B cell (primary cell): ENCODE data around the gene DACH1. TPM values are rescaled to one million over a fixed set of nuclear protein-coding genes. Genes with fewer than 3 reads are reported as not detected.

Source experiments
- ATAC-seq: fragments of 200-7000 bp; cut with Tn5 transposase; one replicate; pipeline ENCODE4 v1.10.0; 2021; ENCODE audit warnings: low read depth, mild to moderate bottlenecking, moderate number of reproducible peaks, moderate library complexity
- CTCF ChIA-PET: fragments of 350-600 bp; sonication (Branson Sonifier 250); formaldehyde crosslinking; loops from one replicate; lab custom pipeline; 2021; ENCODE audit warnings: antibody characterized with exemption, inconsistent platforms; lab: Charles Lee
- POLR2A ChIA-PET: fragments of 350-600 bp; sonication (Branson Sonifier 250); formaldehyde crosslinking; loops from one replicate; lab custom pipeline; 2021; ENCODE audit warnings: antibody characterized with exemption; lab: Charles Lee
- DNase-seq: peaks from one replicate; pipeline ENCODE4 v3.0.0; 2013
- H2AFZ ChIP-seq: 2 replicates; pipeline ENCODE4 v1.6.1; 2012; ENCODE audit warnings: mild to moderate bottlenecking, low read depth, low read length; ENCODE audit not compliant: insufficient read depth, poor library complexity, severe bottlenecking
- H3K27ac ChIP-seq, 2 donors: 1 replicate in 1 of 2; 2 replicates in 1 of 2; pipeline ENCODE4 v1.5.1; 2012 to 2013; ENCODE audit warnings: low read length in 2 of 2, mild to moderate bottlenecking in 2 of 2, moderate library complexity in 1 of 2
- H3K27me3 ChIP-seq, 4 experiments: fragments of 200-600 bp in 1 of 4; sonication (generic) in 1 of 4; replicated peaks in 1 of 4; 1 replicate in 2 of 4; 2 replicates in 2 of 4; pipeline versions ENCODE4 v1.6.1 to v1.7.0; 2013 to 2016; ENCODE audit warnings: low read length in 3 of 4, mild to moderate bottlenecking in 2 of 4, mixed read lengths in 1 of 4, moderate library complexity in 1 of 4; ENCODE audit not compliant: insufficient read depth in 4 of 4, control insufficient read depth in 3 of 4; ENCODE audit errors: control extremely low read depth in 1 of 4
- H3K36me3 ChIP-seq, 2 experiments: replicated peaks in 1 of 2; 1 replicate in 1 of 2; 2 replicates in 1 of 2; pipeline versions ENCODE4 v1.6.1 to v1.7.1; 2013; ENCODE audit warnings: low read length in 1 of 2; ENCODE audit not compliant: insufficient read depth in 2 of 2, control insufficient read depth in 1 of 2; ENCODE audit errors: control extremely low read depth in 1 of 2, extremely low read depth in 1 of 2
- H3K4me1 ChIP-seq, 2 donors: fragments of 200-600 bp in 1 of 2; sonication (generic) in 1 of 2; 1 replicate in 1 of 2; 2 replicates in 1 of 2; pipeline versions ENCODE4 v1.5.1 to v1.6.1; 2013 to 2017; ENCODE audit warnings: low read length in 2 of 2; ENCODE audit not compliant: control insufficient read depth in 2 of 2, insufficient read depth in 2 of 2
- H3K4me2 ChIP-seq: replicated peaks from 2 replicates; pipeline ENCODE3; 2012; ENCODE audit warnings: mild to moderate bottlenecking, low read depth, low read length; ENCODE audit not compliant: poor library complexity, severe bottlenecking
- H3K4me3 ChIP-seq, 5 experiments: fragments of 200-600 bp in 1 of 5; sonication (generic) in 1 of 5; 1 replicate in 3 of 5; 2 replicates in 2 of 5; pipeline versions ENCODE4 v1.5.1 to v1.7.0; 2011 to 2016; ENCODE audit warnings: low read length in 4 of 5, mild to moderate bottlenecking in 4 of 5, low read depth in 2 of 5, control low read depth in 1 of 5, moderate library complexity in 1 of 5; ENCODE audit not compliant: insufficient read depth in 1 of 5; ENCODE audit errors: control extremely low read depth in 1 of 5, extremely low read depth in 1 of 5
- H3K79me2 ChIP-seq: fragments of 200-600 bp; sonication (generic); one replicate; pipeline ENCODE4 v1.6.0; 2016; ENCODE audit warnings: low read length; ENCODE audit not compliant: control insufficient read depth, insufficient read depth
- H3K9ac ChIP-seq: fragments of 200-600 bp; sonication (generic); 2 replicates; pipeline ENCODE4 v1.6.1; 2017; ENCODE audit warnings: mild to moderate bottlenecking, low read length, moderate library complexity
- H3K9me3 ChIP-seq, 3 donors: one replicate each; pipeline versions ENCODE4 v1.6.1 to v1.7.1; 2013; ENCODE audit warnings: low read length in 2 of 3; ENCODE audit not compliant: control insufficient read depth in 2 of 3, insufficient read depth in 1 of 3; ENCODE audit errors: control extremely low read depth in 1 of 3
- H4K20me1 ChIP-seq: 2 replicates; pipeline ENCODE4 v1.6.0; 2012; ENCODE audit warnings: mild to moderate bottlenecking, low read length; ENCODE audit not compliant: insufficient read depth, control insufficient read depth, poor library complexity, severe bottlenecking
- H3K27ac Mint-ChIP-seq: one replicate; pipeline ENCODE4 v1.8.0; 2021; ENCODE audit warnings: mixed read lengths
- H3K27me3 Mint-ChIP-seq: one replicate; pipeline ENCODE4 v1.8.0; 2021; ENCODE audit warnings: mixed read lengths
- H3K4me1 Mint-ChIP-seq: one replicate; pipeline ENCODE4 v1.8.0; 2021; ENCODE audit warnings: mixed read lengths
- H3K4me3 Mint-ChIP-seq: one replicate; pipeline ENCODE4 v1.8.0; 2021; ENCODE audit warnings: mixed read lengths
- H3K9me3 Mint-ChIP-seq: one replicate; pipeline ENCODE4 v1.8.0; 2022; ENCODE audit warnings: mixed read lengths; ENCODE audit not compliant: insufficient read depth
- CTCF ChIP-seq: fragments of 200-600 bp; IDR thresholded peaks from one replicate; pipeline ENCODE4 v1.8.0; 2022; ENCODE audit warnings: antibody characterized with exemption, mild to moderate bottlenecking
- EZH2 ChIP-seq: IDR thresholded peaks from 2 replicates; pipeline ENCODE4 v1.6.1; 2012; ENCODE audit warnings: borderline replicate concordance, low read depth, mild to moderate bottlenecking, moderate library complexity, low read length; ENCODE audit not compliant: insufficient read depth, poor library complexity, severe bottlenecking
- WGBS: methylation state at CpG from one replicate; pipeline ENCODE4 v1.1.5; 2013; ENCODE audit warnings: missing lambda C conversion rate; ENCODE audit not compliant: insufficient coverage; 5-methylcytosine and 5-hydroxymethylcytosine counted together
- intact Hi-C: fragments of 100-400 bp; cut with micrococcal nuclease; formaldehyde crosslinking; loops from one replicate; pipeline ENCODE4 v1.10.0; 2022
- polyA plus RNA-seq: library from polyadenylated mRNA; depleted of rRNA; stranded (reverse); fragments of >200 nt; gene quantifications from 2 replicates; pipeline ENCODE4 v1.2.3, GENCODE V29; 2012
- total RNA-seq, 2 donors: library from RNA; stranded (reverse); fragments of 120-200 nt in 1 of 2; gene quantifications; 1 replicate in 1 of 2; 2 replicates in 1 of 2; pipeline versions ENCODE4 v1.2.3 to v1.2.4, GENCODE V29; 2013 to 2022

The DACH1 gene
- total and polyA plus RNA-seq, 2 donors (not counting 1 experiment from before 2014, with no cell fraction given): not detected

GRCh38 chr13:71481046-71481445 lies 386.0 kb downstream of the DACH1 start:
- Histone ChIP-seq H3K4me2 (no peak overlapping the region), H3K36me3 (no peaks in the 10 kb centered on the region), H2AFZ (no peak overlapping the region), H3K4me1 (no peaks in the 10 kb centered on the region), H3K9me3 (peaks cover 0 to 4% (median 0%) of the 10 kb centered on the region in 3 donors), H3K27ac (no peak overlapping the region), H3K79me2 (no peaks in the 10 kb centered on the region), H3K9ac (no peak overlapping the region), H3K4me3 (no peak overlapping the region), H4K20me1 (no peaks in the 10 kb centered on the region), H3K27me3 (no peaks in the 10 kb centered on the region)
- Mint-ChIP-seq H3K4me1 (no peaks in the 10 kb centered on the region), H3K9me3 (no peaks in the 10 kb centered on the region), H3K4me3 (no peak overlapping the region), H3K27me3 (no peaks in the 10 kb centered on the region), H3K27ac (no peak overlapping the region)
- no peak for DNase-seq
- no peak for ATAC-seq
- TF ChIP-seq CTCF (no peak), EZH2 (no peak)
- WGBS: no CpG with 5 or more reads among the region's 1 CpG
- ChIA-PET CTCF (no interaction called here), POLR2A (no interaction called here)
- intact Hi-C loops: no loop called here

GRCh38 chr13:71477735-71478134 lies 389.3 kb downstream of the DACH1 start:
- intact Hi-C loops: no loop called here
- DNase-seq (no peak), ATAC-seq (no peak)
- TF ChIP-seq EZH2: no peak
- TF ChIP-seq CTCF: no peak
- H4K20me1 ChIP-seq: no peaks in the 10 kb centered on the region
- Mint-ChIP-seq H3K27me3 (no peaks in the 10 kb centered on the region), H3K4me1 (no peaks in the 10 kb centered on the region), H3K4me3 (no peak overlapping the region), H3K27ac (no peak overlapping the region), H3K9me3 (no peaks in the 10 kb centered on the region)
- H2AFZ ChIP-seq: no peak overlapping the region
- H3K4me1 ChIP-seq: no peaks in the 10 kb centered on the region
- ChIA-PET CTCF (no interaction called here), POLR2A (no interaction called here)
- no peak overlapping the region for H3K4me2 ChIP-seq
- H3K9me3 ChIP-seq: no peaks in the 10 kb centered on the region
- H3K4me3 ChIP-seq: no peak overlapping the region
- no peaks in the 10 kb centered on the region for H3K27me3 ChIP-seq
- no peak overlapping the region for H3K27ac ChIP-seq
- no peaks in the 10 kb centered on the region for H3K79me2 ChIP-seq
- H3K36me3 ChIP-seq: no peaks in the 10 kb centered on the region
- H3K9ac ChIP-seq: no peak overlapping the region
- 86% methylated on average over 1 of the region's 6 CpGs for WGBS
